HG02798 (cell line): ENCODE measurements around the gene ADARB1.

ENCODE experiments used
- ATAC-seq: cut with Tn5 transposase; IDR thresholded peaks from one replicate; pipeline ENCODE4 v1.9.1; 2021; ENCODE audit warnings: mild to moderate bottlenecking; ENCODE audit not compliant: unreplicated experiment, poor library complexity

ADARB1 gene

DNA sequence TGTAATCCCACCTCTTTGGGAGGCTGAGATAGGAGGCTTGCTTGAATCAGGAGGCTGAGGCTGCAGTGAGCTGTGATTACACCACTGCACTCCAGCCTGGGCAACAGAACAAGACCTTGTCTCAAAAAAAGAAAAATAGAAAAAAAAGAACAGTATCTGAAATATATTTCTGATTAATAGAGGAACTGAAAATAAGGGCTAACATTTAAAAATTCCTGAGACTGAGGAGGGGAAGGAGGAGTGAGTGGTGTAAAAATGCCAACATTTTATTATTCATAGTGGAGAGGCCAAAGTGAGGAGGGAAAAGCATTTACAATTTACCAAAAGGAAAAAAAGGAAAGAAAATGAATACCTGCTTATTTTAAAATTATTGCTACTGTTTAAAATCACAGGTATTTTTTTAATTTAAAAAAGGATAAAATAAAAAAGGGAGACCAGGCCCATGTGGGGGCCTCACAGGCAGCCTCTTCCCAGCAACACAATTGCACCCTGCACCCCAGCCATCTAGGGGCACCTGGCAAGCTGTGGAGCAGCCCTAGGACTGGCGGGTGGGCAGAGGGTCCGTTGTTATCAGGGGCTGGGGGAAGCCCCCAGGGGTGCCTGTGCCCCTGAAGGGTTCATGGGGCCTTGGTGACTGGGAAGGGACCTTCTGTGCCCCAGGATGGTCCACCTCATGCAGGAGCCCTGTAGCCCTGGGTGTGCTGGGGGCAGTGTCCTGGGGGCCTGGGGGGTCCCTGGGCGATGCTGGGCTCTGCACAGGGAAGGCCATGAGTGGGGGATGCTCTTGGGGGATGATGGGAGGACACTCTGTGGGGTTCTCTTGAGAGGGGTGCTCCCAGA, 34.8 kb upstream of the ADARB1 start:
- no peak for ATAC-seq

DNA sequence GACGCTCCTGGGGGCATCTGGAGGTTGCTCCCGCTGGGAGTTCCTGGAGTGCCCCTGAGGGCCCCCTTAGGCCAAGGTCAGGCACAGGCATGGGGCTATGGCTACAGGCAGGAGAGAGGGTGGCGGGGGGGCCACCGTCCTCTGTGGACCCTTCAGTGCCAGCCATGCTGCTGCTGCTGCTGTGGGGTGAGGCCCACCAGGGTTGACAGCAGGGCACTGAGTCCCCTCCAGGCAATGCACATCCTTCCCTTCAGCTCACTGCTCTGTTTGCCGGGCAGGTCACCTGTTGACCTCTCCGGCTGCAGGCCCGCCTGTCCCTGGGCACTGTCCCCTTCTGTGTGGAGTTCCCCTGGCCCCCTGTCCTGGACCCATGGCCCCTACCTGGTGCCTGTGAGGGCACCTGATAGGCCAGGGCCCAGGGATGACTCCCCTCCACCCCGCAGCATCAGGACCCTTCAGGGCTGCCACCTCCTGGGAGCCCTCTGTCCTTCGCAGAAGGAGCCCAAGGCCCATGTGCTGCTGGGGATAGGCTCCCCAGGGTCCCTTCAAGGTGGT, 34.1 kb upstream of the ADARB1 start:
- ATAC-seq = no peak

DNA sequence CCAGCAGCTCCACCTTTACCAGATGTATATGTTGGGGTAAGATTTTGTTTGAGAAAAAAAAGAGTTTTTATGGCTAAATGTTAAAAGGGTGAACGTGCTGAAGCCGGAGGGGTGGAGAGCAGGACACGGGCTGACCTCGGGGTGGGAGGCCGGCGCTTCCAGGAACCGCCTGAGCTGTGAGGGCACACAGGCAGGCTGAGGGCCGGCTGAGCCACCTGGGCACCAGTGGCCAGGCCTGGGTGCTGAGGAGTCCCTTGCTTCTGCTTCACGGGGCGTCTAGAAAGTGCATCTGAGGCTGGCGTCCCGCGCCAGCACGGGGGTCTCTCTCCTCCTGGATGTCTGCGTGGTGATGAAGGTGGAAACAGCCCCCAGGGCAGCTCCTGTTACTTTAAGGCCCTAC, 33.6 kb upstream of the ADARB1 start:
- ATAC-seq = no peak

DNA sequence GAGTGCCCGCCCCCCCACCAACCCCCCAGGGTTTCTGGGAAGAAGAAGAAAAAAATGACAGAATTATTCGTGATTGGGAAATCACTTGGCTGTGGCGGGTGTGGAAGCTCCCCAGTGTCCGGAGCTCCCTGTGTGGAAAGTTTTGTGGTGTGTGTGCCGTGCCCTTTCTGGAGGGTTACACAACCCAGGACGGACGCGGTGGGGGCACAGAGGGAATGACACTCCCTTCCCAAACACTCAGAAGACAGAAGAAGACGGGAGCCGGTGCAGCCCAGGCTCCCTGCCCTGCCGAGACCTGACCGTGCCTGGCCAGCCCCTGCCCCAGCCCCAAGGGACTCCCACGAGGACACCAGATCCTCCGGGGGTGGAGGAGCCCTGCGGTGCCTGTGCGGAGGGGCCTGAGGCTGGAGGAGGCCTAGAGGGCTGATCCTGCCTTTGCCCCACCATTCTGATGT, 33.0 kb upstream of the ADARB1 start:
- no peak for ATAC-seq

DNA sequence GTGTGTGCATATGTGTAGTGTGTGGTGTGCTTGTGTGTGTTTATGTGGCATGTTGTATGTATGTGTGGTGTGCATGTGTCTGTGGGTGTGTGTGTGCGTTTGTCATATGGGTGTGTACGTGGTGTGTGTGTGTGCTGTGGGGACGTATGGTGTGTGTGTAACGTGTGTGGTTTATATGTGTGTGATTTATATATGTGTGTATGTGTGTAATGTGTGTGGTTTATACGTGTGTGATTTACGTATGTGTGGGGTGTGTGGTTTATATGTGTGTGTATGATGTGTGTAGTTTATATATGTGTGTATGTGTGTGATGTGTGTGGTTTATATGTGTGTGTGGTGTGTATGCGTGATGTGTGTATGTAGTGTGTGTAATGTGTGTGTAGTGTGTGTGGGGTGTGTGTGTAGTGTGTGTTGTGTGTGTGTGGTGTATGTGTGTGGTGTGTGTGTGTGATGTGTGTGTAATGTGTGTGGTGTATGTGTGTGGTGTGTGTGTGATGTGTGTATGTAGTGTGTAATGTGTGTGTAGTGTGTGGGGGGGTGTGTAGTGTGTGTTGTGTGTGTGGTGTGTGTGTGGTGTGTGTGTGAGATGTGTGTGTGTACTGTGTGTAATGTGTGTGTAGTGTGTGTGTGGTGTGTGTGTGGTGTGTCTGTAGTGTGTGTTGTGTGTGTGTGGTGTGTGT, 32.3 kb upstream of the ADARB1 start:
- ATAC-seq = no peak

DNA sequence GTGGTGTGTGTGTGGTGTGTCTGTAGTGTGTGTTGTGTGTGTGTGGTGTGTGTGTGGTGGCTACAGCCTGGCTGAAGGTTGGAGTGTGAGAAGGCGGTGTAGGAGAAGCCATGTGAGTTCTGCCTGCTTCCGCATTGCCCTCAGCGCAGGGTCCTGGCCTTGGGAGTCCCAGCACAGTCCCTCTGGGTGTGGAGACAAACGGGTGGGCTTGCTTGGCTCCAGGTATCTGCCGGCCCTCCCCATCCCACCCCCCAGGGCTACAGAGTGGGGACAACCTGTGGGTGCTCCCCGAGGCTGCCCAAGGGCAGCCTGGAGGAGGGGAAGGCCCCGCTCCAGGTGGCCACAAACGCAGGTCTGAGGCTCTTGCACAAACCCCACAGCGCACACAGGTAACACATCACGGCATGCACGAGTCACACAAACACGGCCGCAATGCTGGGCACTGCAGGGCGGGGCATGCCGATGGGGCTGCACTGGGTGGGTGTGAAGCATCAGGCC, 31.7 kb upstream of the ADARB1 start:
- no peak for ATAC-seq

DNA sequence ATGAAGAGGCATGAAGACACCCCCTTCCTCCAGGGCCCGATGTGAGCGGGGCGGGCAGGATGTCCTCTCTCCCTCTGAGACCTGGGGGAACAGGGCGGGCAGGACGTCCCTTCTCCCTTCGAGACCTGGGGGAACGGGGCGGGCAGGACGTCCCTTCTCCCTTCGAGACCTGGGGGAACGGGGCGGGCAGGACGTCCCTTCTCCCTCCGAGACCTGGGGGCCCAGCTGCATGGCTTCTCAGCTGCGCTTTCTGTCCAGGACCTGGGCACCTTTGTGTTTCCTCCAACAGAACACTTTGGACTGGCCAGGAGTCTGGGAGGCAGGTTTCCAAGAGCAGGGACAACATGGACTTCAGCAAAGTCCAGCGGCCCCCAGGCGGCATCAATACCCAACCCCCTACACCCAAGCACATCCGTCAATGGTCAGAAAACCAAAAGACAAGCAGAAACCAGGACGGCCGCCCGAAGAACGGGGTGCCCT, 30.8 kb upstream of the ADARB1 start:
- no peak for ATAC-seq

DNA sequence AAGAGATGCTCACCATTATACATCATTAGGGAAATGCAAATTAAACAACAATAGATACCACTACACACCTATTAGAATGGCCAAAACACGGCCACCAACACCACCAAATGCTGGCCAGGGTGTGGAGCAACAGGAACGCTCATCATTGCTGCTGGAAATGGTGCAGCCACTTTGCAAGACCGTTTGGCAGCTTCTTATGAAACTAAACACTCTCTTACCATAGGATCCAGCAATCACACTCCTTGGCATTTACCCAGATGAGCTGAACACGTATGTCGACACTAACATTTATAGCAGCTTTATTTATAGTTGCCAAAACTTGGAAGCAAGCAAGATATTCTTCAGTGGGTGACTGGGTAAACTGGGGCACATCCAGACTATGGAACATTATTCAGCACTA, 28.9 kb upstream of the ADARB1 start:
- ATAC-seq = no peak

DNA sequence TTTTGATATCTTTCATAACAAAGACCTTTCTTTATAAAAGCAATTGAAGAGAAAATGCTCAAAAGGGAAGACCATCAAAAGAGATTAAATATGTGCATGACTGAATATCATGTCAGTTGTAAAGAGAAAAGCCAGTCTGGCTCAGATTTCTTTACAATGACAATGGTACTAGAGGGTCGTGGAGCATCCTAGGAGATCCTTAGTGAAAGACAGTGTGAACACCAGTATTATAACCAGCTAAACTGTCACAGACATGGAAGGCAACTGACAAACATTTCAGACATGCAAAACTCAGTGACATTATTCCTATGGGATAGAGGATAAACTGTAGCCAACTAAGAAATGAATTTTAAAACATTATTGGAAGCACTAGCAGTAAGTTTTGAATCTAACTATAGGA, 27.1 kb upstream of the ADARB1 start:
- ATAC-seq = no peak

DNA sequence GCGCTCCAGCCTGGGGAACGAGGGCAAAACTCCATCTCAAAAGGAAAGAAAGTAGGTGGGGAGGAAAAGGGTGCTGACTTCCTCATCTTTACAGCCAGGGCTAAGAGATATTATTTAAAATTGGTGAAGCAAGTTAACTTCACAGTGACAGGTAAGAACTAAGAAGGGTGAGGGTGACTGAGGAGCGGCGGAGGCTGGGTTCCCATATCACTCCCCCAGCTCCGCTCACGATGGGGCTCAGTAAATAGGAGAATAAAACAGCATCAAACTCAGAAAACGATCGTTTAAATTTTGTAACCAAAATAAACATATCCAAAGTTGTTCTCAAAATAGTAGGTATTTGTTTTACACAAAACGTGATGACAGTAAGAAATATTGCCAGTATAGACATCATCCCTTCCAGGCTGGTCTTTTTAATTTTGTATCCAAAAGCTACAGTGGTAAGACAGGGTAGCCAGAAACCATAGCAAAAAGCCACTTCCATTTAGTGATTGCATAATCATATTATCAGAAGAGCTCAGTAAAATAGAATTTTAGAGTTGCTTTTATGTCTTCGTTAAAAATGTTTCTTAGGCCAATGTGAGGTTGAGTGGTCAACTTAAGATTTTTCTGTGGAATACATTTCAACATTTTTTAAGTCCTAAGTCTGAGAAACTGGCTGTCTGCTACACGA, 26.2 kb upstream of the ADARB1 start:
- no peak for ATAC-seq

DNA sequence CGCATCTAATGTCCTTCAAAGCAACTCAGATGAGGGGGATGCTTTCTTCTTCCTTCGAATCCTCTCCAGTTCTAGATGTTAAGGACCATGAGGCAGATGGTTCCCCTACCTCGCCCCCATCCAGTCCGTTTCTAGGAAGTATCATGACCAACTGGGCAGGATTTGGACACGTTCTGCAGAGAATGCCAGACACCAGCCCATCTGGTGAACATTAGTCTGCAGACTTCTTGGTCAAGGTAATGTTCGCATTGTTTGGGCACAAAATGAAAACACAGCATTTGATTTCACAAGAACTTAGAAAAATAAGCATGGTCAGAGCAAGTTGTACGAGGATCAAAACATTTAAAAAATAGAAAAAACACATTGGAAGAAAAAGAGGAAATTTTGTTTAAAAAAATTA, 25.4 kb upstream of the ADARB1 start:
- ATAC-seq = no peak

DNA sequence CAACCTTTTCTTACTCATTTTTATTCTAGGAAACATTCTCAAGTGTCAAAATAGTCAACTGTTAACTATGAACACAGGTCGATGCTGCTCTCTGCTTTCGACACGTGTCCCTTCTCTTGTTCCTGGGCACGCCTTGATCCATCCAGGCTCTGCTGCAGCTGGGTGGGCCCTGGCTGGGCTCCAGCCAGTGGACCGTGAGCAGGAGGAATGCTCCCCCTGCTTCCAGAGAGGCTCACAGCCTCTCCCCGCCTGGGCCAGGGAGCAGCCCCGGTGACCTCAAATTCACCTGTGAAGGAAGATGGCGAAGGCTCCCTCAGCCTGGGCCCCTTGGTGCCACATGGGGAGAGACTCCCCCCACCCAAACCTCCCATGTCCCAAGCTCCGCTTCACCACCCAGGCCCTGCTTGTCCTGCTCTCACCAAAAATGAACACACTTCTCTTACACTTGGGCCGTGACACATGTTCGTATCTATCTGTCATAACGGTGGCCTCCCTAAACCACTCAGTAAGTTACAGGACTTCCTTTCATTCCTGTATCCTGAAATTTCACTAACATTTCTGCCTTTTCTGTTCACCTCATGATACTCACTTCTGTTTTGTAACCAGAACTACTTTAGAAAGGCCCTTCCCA, 24.6 kb upstream of the ADARB1 start:
- ATAC-seq = no peak

DNA sequence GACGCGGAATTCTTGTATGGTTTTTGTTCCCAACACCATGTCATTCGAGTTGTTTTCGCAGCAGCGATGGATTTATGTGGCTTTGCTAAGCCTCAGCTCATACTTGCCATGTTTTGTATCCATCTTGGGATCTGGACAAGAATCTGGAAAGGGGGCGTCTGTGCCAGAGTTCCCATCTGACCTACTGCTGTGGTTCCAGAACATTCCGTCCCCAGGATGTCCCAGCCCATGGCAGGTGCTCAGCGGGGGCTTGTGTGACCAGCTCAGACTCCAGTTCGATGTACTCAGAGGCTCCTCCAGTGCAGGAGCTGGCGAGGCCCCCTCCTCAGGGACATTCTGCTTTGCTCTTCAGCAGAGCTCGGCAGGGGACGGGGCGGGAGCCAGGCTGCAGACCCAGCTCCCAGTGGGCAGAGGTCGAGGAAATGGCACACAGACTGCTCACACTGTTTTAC, 24.0 kb upstream of the ADARB1 start:
- ATAC-seq = no peak

DNA sequence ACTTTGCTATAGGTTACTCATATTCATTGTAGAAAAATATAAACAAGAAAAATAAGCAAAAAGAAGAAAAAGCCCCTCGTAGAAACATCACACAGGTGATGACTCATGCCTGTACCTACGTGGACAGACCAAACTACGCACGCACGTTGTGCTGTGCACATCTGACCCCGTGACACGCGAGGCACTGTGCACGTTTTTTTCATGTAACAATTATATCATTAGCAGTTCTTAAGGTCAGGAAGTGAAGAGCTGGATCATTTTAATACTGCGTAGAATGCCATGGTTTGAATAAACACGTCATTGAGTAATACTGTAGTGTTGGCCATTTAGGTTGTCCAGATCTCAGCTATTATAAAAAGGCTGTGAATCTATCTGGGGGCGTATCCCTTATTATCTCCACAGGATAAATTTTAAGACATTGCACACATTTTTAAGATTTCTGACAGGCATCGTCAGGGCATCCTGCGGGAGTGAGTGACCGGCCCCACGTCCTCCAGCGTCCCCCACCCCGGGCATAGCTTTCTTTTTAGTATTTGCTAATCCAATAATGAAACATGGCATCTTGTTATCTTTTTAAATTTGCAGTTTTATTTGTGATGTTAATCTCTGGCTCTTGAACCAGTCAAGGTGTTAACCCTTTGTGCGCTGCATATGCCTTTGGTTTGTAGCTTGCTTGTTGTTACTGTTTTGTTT, 23.4 kb upstream of the ADARB1 start:
- ATAC-seq = no peak

DNA sequence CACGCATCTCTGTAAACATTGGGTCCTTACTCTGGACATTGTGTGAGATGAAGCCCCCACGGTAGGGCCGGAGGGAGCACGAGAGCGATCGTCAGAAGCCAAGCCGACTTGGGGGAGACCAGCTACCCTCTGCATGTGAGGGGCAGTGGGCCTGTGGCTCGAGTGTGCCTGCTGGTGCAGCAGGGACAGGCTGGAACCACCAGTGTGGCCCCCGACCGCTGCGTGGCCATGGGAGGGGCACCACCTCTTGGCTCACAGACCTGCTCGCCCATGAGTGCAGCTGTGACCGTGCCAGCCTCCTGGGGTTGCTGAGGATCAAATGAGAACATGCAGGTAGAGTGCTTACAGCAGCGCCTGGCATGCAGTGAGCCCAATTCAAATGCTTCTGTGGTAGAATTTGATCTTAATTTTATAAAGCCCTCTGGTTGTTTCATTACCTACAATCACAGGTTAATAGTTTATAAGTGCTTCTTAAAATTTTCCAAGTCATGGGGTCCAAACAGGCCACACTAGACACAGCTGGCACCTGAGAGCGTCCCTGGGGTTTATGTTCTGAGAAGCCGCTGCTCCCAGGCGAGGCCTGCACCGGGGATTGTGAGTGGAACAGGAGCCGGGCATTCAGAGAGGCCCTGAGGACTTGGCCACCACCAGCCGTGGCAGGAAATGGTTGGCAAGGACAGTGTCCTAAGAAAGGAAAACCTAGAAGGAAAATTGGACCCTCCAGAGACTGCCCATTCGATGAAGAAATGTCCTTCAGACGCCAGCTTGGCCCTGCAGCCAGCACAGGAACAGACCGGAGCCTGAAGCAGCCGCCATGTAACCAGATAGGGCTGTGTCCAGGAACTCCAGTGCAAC, 22.6 kb upstream of the ADARB1 start:
- no peak for ATAC-seq

DNA sequence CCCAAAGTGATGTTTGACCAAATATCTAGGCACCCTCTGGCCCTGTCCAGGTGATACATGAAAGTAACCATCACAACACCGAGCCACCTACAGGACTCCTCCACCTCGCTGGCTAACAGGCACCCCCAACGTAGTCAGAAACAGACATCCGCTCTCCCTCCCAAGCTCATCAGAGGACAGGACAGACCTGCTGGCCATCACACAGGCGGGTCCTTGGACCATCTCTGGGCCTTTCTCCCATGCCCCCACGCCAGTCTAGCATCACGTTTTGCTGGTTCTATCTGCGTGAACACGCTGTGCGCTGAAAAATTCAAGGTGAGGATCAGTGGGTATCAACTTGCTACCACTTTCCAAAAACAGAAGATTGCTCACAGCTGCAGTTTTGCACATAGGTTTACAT, 21.4 kb upstream of the ADARB1 start:
- no peak for ATAC-seq

DNA sequence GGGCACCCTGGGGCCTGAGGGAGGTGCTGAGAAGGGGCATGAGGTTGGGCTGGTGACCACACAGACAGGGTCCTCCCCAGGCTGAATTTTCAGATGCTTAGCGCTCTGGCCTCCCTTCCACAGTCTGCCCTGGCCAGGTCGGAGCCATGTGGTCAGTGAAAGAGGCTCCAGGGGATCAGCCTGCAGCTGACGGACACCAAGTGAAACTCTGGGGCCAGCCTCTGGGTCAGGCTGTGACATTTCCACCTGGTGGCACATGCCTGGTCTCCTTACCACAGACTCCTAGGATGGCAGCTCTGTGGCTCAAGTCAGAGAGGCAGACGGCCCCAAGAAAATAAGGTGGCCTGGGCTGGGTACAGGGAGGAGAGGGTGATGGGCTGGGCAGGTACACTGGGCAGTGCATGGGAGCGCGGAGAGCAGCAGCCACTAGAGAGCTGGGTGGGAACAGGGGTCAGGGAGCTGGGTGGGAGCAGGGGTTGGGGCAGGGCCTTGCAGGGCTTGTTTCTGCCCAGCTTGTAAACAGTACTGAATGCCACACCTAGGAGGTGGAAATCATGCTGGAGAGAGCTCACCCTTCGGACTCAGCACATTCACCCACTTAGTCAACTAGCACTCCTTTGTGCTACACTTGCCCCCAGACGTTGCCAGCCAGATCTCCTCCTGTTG, 20.7 kb upstream of the ADARB1 start:
- no peak for ATAC-seq

DNA sequence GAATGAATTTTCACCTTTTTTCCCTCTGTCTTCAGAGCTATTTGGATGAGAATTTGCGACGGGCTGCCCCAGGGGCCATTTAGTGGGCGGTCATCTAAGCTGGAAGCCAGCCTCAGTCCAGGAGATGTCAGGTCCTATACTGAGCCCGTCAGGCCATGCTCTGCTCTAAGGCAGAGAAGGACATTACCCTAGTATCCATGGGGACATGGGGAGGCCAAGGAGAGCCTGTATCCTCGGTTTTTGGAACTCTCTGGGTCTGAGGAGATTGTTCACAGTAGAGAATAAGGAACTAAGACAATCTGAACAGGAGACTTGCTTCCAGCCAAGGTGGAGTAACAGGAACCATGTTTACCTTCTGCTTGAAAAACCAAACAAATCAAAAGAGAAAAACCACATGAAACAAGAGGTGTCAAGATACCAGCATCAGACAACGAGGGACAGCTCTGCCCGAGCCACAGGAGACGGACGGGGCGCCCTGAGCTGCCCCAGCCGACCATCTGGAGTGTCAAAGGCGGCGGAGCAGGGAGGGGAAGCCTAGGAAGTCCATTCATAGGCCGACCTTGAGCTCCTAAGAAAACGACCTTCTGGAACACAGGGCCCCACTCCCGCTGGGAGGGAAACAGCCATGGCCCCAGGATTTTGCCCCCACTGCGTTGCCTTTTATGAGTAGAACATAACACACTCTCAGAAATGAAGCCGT, 20.0 kb upstream of the ADARB1 start:
- ATAC-seq = no peak
